ENCODE data around the gene ZNF148. TPM values are rescaled to one million over a fixed set of nuclear protein-coding genes. Genes with fewer than 3 reads are reported as not detected.

ZNF148 gene
- total and polyA plus RNA-seq, 2 of the 4 experiments (the other 2 are of a cell fraction) = 9.4 to 65.2 TPM

- H3K4me2 ChIP-seq (ENCODE audit: low read depth, low read length) = no peak overlapping the region
- WGBS, 2 experiments (ENCODE audit: extremely low coverage in 2 of 2, insufficient read length in 1 of 2) = no CpG with 5 or more reads among the region's 6 CpGs
- BruUV-seq (replicated peaks) = no TSS peak
- no peak overlapping the region for H3K56ac ChIP-seq (ENCODE audit: extremely low read depth, insufficient read depth, low read length)
- H2BK120ac ChIP-seq (ENCODE audit: low read depth, low read length) = no peak overlapping the region
- no peak overlapping the region for H3K27ac ChIP-seq (ENCODE audit: insufficient read depth, low read length)
- no peaks in the 10 kb centered on the region for H3K9me3 ChIP-seq (ENCODE audit: control insufficient read depth, insufficient read depth, low read length)
- H3K14ac ChIP-seq (replicated peaks; ENCODE audit: low read depth, low read length) = no peak overlapping the region
- no peak overlapping the region for H4K91ac ChIP-seq (ENCODE audit: insufficient read depth, low read depth, low read length)
- no peak overlapping the region for H2BK5ac ChIP-seq (ENCODE audit: low read depth, low read length, poor library complexity, severe bottlenecking)
- H3K36me3 ChIP-seq (ENCODE audit: control insufficient read depth, insufficient read depth, low read length) = no peaks in the 10 kb centered on the region
- TF ChIP-seq CHD1 (IDR thresholded peaks at IDR 0.05; ENCODE audit: low read depth, low read length) = no peak
- TF ChIP-seq MAFK (IDR thresholded peaks at IDR 0.05; ENCODE audit: low read depth, low read length) = no peak
- no peak for TF ChIP-seq CEBPB (IDR thresholded peaks at IDR 0.05; ENCODE audit: low read depth, low read length)
- TF ChIP-seq, protein P1, sequence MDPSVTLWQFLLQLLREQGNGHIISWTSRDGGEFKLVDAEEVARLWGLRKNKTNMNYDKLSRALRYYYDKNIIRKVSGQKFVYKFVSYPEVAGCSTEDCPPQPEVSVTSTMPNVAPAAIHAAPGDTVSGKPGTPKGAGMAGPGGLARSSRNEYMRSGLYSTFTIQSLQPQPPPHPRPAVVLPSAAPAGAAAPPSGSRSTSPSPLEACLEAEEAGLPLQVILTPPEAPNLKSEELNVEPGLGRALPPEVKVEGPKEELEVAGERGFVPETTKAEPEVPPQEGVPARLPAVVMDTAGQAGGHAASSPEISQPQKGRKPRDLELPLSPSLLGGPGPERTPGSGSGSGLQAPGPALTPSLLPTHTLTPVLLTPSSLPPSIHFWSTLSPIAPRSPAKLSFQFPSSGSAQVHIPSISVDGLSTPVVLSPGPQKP (IDR thresholded peaks at IDR 0.05; ENCODE audit: borderline replicate concordance, low read depth, low read length) = no peak
- no peak for TF ChIP-seq FOS (IDR thresholded peaks at IDR 0.05; ENCODE audit: low read depth, low read length)
- TF ChIP-seq MXI1 (IDR thresholded peaks at IDR 0.05; ENCODE audit: borderline replicate concordance, low read depth, low read length) = no peak
- TF ChIP-seq BHLHE40 (IDR thresholded peaks at IDR 0.05; ENCODE audit: low read depth, low read length) = no peak
- H3K9ac ChIP-seq (ENCODE audit: low read depth, low read length) = no peak overlapping the region
- no peak for ATAC-seq (ENCODE audit: low read depth)
- no peaks in the 10 kb centered on the region for H4K20me1 ChIP-seq (ENCODE audit: insufficient read depth, low read length)
- no peak overlapping the region for H2AFZ ChIP-seq (replicated peaks; ENCODE audit: low read length, poor library complexity)
- ChIA-PET POLR2A (ENCODE audit: unreplicated experiment) (no interaction called here), CTCF (no interaction called here)
- H2BK20ac ChIP-seq (ENCODE audit: low read depth, low read length) = no peak overlapping the region
- dilution Hi-C loops (cut with HindIII; ENCODE audit: low sequenced_read_pairs, unreplicated experiment) = no loop called here
- H3K9me1 ChIP-seq (ENCODE audit: insufficient read depth, low read length) = no peaks in the 10 kb centered on the region
- no peak overlapping the region for H3K4ac ChIP-seq (ENCODE audit: low read depth, low read length)
- DNase-seq = no peak
- H3K4me1 ChIP-seq (ENCODE audit: control insufficient read depth, insufficient read depth, low read length) = no peaks in the 10 kb centered on the region
- H3K27me3 ChIP-seq (ENCODE audit: control insufficient read depth, insufficient read depth, low read length) = peaks cover 5% of the 10 kb centered on the region
- H2BK15ac ChIP-seq (ENCODE audit: low read depth, low read length) = no peak overlapping the region
- H3K23ac ChIP-seq (ENCODE audit: low read depth, low read length) = no peak overlapping the region
- no peak overlapping the region for H2AK5ac ChIP-seq (ENCODE audit: low read depth, low read length)
- intact Hi-C loops (cut with micrococcal nuclease) = no loop called here
- H3K18ac ChIP-seq (ENCODE audit: low read depth, low read length) = no peak overlapping the region
- H3K4me3 ChIP-seq (ENCODE audit: insufficient read depth, low read depth, low read length) = no peak overlapping the region
- no peaks in the 10 kb centered on the region for H3K79me1 ChIP-seq (ENCODE audit: low read depth in 1 of 2, low read length in 2 of 2)
- no peak overlapping the region for H2AK9ac ChIP-seq (replicated peaks; ENCODE audit: low read depth, low read length, poor library complexity)
- H4K8ac ChIP-seq (ENCODE audit: low read depth in 2 of 2, low read length in 2 of 2) = no peak overlapping the region
- in situ Hi-C loops (cut with MboI; ENCODE audit: low sequenced_read_pairs) = no loop called here
- H4K5ac ChIP-seq (ENCODE audit: low read depth, low read length) = no peak overlapping the region
Observed at GRCh38 chr3:125410922-125411321, 35.8 kb upstream of the ZNF148 start.

Measured in IMR-90 (cell line).